GM20431 (cell line): ENCODE data around the gene ANK3.

Source experiments
- in situ Hi-C: fragments of 300-500 bp; cut with MseI, MboI; formaldehyde crosslinking; loops from one replicate; pipeline ENCODE4 v1.15.0; 2020; ENCODE audit warnings: low sequenced_read_pairs; ENCODE audit not compliant: unreplicated experiment

ANK3 gene

GRCh38 chr10:60253484-60253883 lies 136.2 kb downstream of the ANK3 start:
- in situ Hi-C loops: no loop called here

GRCh38 chr10:60252688-60253087 lies 137.0 kb downstream of the ANK3 start:
- in situ Hi-C loops: no loop called here

- in situ Hi-C loops: no loop called here
These were observed 143.3 kb downstream of the ANK3 start for GRCh38 chr10:60246382-60246781.

- in situ Hi-C loops: no loop called here
These were observed 150.4 kb downstream of the ANK3 start for GRCh38 chr10:60239228-60239627.

GRCh38 chr10:60238759-60239100 lies 150.9 kb downstream of the ANK3 start:
- in situ Hi-C loops: no loop called here

- in situ Hi-C loops: no loop called here
These were observed 151.5 kb downstream of the ANK3 start for GRCh38 chr10:60237977-60238758.

- in situ Hi-C loops: no loop called here
These were observed 152.7 kb downstream of the ANK3 start for GRCh38 chr10:60236869-60237524.

GRCh38 chr10:60235001-60235400 lies 154.7 kb downstream of the ANK3 start:
- in situ Hi-C loops: no loop called here

GRCh38 chr10:60234551-60234950 lies 155.1 kb downstream of the ANK3 start:
- in situ Hi-C loops: no loop called here

GRCh38 chr10:60230892-60231291 lies 158.8 kb downstream of the ANK3 start:
- in situ Hi-C loops: no loop called here

GRCh38 chr10:60224066-60224705 lies 165.5 kb downstream of the ANK3 start:
- in situ Hi-C loops: loop anchor here (25.0 kb wide), 2 partner anchors 112 to 362 kb away; no protein-coding TSS in a partner anchor

- in situ Hi-C loops: loop anchor here (25.0 kb wide), 2 partner anchors 110 to 360 kb away; no protein-coding TSS in a partner anchor
These were observed 167.6 kb downstream of the ANK3 start for GRCh38 chr10:60222047-60222446.

- in situ Hi-C loops: loop anchor here (25.0 kb wide), 2 partner anchors 100 to 350 kb away; no protein-coding TSS in a partner anchor
These were observed 177.5 kb downstream of the ANK3 start for GRCh38 chr10:60212195-60212594.

GRCh38 chr10:60209874-60210570 lies 179.7 kb downstream of the ANK3 start:
- in situ Hi-C loops: loop anchor here (25.0 kb wide), 2 partner anchors 98 to 348 kb away; no protein-coding TSS in a partner anchor

GRCh38 chr10:60208676-60209269 lies 180.9 kb downstream of the ANK3 start:
- in situ Hi-C loops: loop anchor here (25.0 kb wide), 2 partner anchors 96 to 346 kb away; no protein-coding TSS in a partner anchor

- in situ Hi-C loops: loop anchor here (25.0 kb wide), 2 partner anchors 96 to 346 kb away; no protein-coding TSS in a partner anchor
These were observed 181.8 kb downstream of the ANK3 start for GRCh38 chr10:60207894-60208293.

GRCh38 chr10:60206735-60207134 lies 182.9 kb downstream of the ANK3 start:
- in situ Hi-C loops: loop anchor here (25.0 kb wide), 2 partner anchors 94 to 344 kb away; no protein-coding TSS in a partner anchor

GRCh38 chr10:60205741-60206140 lies 183.9 kb downstream of the ANK3 start:
- in situ Hi-C loops: loop anchor here (25.0 kb wide), 2 partner anchors 93 to 343 kb away; no protein-coding TSS in a partner anchor

GRCh38 chr10:60203993-60204618 lies 185.6 kb downstream of the ANK3 start:
- in situ Hi-C loops: loop anchor here (25.0 kb wide), 2 partner anchors 92 to 342 kb away; no protein-coding TSS in a partner anchor
